MM.1S (cell line): ENCODE measurements around the gene SH3RF3.

Source experiments
- CTCF ChIP-seq: fragments of 300-600 bp; sonication (generic); IDR thresholded peaks from 2 replicates; pipeline ENCODE4 v1.5.1; 2016; ENCODE audit warnings: antibody characterized with exemption, low read length, mixed read lengths
- EZH2 ChIP-seq: fragments of 300-600 bp; sonication (generic); optimal IDR thresholded peaks from 2 replicates; pipeline ENCODE3; 2017; ENCODE audit warnings: low read depth, mild to moderate bottlenecking, antibody characterized with exemption, low read length, mixed read lengths
- EZH2phosphoT487 ChIP-seq: fragments of 300-600 bp; sonication (generic); IDR thresholded peaks from 2 replicates; pipeline ENCODE4 v1.6.1; 2018; ENCODE audit warnings: antibody characterized with exemption, low read length

DNA sequence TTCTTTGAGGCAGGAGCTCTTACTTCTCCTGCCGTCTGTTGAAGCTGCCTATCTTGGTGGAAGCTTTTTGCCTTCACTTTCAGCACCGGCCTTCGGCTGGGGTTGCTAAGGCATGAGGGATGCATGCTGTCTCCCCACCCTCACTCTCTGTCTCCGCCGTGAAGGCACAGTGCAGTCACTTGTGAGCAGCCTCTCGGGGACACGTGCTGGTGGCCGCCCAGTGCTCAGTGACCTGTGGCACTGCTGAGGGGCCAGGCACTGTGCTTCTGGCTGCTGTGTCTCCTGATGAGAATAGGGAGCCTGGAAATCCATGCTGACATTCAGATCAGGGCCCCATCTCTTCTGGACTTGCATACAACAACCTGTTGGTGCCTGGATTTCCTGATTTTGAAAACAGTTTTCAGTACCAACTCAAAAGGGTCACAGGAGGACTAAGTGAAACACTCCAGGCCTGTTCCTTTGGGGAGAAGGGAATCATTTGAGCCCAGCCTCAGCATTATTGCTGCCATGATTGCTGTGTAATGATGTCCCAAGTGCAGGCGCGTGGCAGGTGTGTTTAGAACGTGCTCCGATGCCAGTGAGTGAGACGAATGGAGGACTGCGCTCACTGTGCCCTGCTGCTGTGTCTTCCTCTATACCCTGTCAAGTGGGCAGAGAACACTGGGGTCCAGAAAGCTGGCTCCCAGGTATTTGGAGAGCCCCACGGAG is 266.6 kb downstream of the SH3RF3 start:
- TF ChIP-seq CTCF (no peak), EZH2 (no peak), EZH2phosphoT487 (no peak)
